MCF 10A (cell line): ENCODE results near the gene NFIX. TPM values are rescaled to one million over a fixed set of nuclear protein-coding genes. Genes with fewer than 3 reads are reported as not detected.
A peak's percentile ranks its signal among the peaks of the same experiment; 100 is the strongest.

Experiments used
- BruUV-seq: library from RNA; stranded (reverse); fragments of 400-500 nt; replicated peaks from 2 replicates; lab custom pipeline; 2021; lab: Mats Ljungman, UMichigan
- CTCF ChIA-PET: fragments of 300-600 bp; sonication (Branson Sonifier 250); formaldehyde crosslinking; extraction: SDS; loops from one replicate; lab custom pipeline; 2021; ENCODE audit warnings: antibody characterized with exemption, inconsistent platforms; lab: Yijun Ruan, JAX
- POLR2A ChIA-PET: fragments of 300-600, 350-650 bp; sonication (Branson Sonifier 250); formaldehyde crosslinking; extraction: SDS; loops from one replicate; lab custom pipeline; 2020; ENCODE audit warnings: antibody characterized with exemption, inconsistent platforms; lab: Yijun Ruan, JAX
- DNase-seq: peaks from one replicate; pipeline ENCODE4 v3.0.0-alpha.2; 2018; ENCODE audit not compliant: unreplicated experiment
- H3K27ac Mint-ChIP-seq: one replicate; pipeline ENCODE4 v1.8.0; 2022; ENCODE audit warnings: mild to moderate bottlenecking, low read depth, mixed read lengths; ENCODE audit not compliant: unreplicated experiment
- H3K27me3 Mint-ChIP-seq: one replicate; pipeline ENCODE4 v1.8.0; 2022; ENCODE audit warnings: mixed read lengths; ENCODE audit not compliant: insufficient read depth, unreplicated experiment
- H3K36me3 Mint-ChIP-seq: one replicate; pipeline ENCODE4 v1.8.0; 2022; ENCODE audit warnings: mild to moderate bottlenecking, moderate library complexity, mixed read lengths; ENCODE audit not compliant: insufficient read depth, unreplicated experiment
- H3K4me1 Mint-ChIP-seq: one replicate; pipeline ENCODE4 v1.8.0; 2022; ENCODE audit warnings: mixed read lengths; ENCODE audit not compliant: insufficient read depth, unreplicated experiment
- H3K4me3 Mint-ChIP-seq: one replicate; pipeline ENCODE4 v1.8.0; 2022; ENCODE audit warnings: mild to moderate bottlenecking, moderate library complexity, mixed read lengths; ENCODE audit not compliant: unreplicated experiment
- H3K9me3 Mint-ChIP-seq: one replicate; pipeline ENCODE4 v1.8.0; 2022; ENCODE audit warnings: mixed read lengths; ENCODE audit not compliant: unreplicated experiment
- intact Hi-C: fragments of 100-400 bp; cut with micrococcal nuclease; formaldehyde crosslinking; loops from 2 replicates; pipeline ENCODE4 v1.14.1; 2022
- total RNA-seq: library from RNA; stranded (reverse); gene quantifications from 2 replicates; pipeline ENCODE4 v1.2.3, GENCODE V29; 2022
- TF ChIP-seq, protein P1 (sequence below): fragments of 200-600 bp; IDR thresholded peaks from one replicate; pipeline ENCODE4 v1.8.0; 2022; ENCODE audit warnings: antibody characterized with exemption, mild to moderate bottlenecking; ENCODE audit not compliant: unreplicated experiment

Gene NFIX
- total RNA-seq, 1 experiment from 2014 or later = 27.2 TPM

GRCh38 chr19:13120031-13120430, 124.8 kb downstream of the NFIX start:
- TF ChIP-seq, protein P1, sequence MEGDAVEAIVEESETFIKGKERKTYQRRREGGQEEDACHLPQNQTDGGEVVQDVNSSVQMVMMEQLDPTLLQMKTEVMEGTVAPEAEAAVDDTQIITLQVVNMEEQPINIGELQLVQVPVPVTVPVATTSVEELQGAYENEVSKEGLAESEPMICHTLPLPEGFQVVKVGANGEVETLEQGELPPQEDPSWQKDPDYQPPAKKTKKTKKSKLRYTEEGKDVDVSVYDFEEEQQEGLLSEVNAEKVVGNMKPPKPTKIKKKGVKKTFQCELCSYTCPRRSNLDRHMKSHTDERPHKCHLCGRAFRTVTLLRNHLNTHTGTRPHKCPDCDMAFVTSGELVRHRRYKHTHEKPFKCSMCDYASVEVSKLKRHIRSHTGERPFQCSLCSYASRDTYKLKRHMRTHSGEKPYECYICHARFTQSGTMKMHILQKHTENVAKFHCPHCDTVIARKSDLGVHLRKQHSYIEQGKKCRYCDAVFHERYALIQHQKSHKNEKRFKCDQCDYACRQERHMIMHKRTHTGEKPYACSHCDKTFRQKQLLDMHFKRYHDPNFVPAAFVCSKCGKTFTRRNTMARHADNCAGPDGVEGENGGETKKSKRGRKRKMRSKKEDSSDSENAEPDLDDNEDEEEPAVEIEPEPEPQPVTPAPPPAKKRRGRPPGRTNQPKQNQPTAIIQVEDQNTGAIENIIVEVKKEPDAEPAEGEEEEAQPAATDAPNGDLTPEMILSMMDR = no peak
- no TSS peak for BruUV-seq
- intact Hi-C loops = no loop called here
- Mint-ChIP-seq H3K4me1 (peaks cover 30% of the 10 kb centered on the region), H3K9me3 (no peaks in the 10 kb centered on the region), H3K36me3 (peaks cover 19% of the 10 kb centered on the region), H3K27me3 (no peaks in the 10 kb centered on the region), H3K4me3 (peak overlapping the region; percentile 74), H3K27ac (peak overlapping the region; percentile 23)
- ChIA-PET CTCF (interaction anchor here (1.2 to 1.7 kb wide), 2 partner anchors 137 to 155 kb away, joined by 3 to 5 read pairs; no protein-coding TSS in a partner anchor), POLR2A (interaction anchor here (0.6 to 5.8 kb wide), 5 partner anchors 13 to 34 kb away, joined by 3 to 61 read pairs (median 6); partner anchors contain the start of genes IER2 and STX10)
- no peak for DNase-seq

GRCh38 chr19:13120817-13121216, 125.5 kb downstream of the NFIX start:
- Mint-ChIP-seq H3K4me1 (peaks cover 25% of the 10 kb centered on the region), H3K36me3 (peaks cover 19% of the 10 kb centered on the region), H3K27me3 (no peaks in the 10 kb centered on the region), H3K9me3 (no peaks in the 10 kb centered on the region), H3K27ac (peak overlapping the region; percentile 23), H3K4me3 (no peak overlapping the region)
- ChIA-PET POLR2A (interaction anchor here (0.5 kb wide), 1 partner anchor 127 kb away, joined by 5 read pairs; no protein-coding TSS in a partner anchor), CTCF (interaction anchor here (0.6 to 1.7 kb wide), 3 partner anchors 46 to 156 kb away, joined by 4 to 5 read pairs (median 5); no protein-coding TSS in a partner anchor)
- intact Hi-C loops = no loop called here
- TF ChIP-seq, protein P1 = no peak
- no TSS peak for BruUV-seq
- no peak for DNase-seq

GRCh38 chr19:13121551-13122274, 126.4 kb downstream of the NFIX start:
- TF ChIP-seq, protein P1 = no peak
- BruUV-seq = no TSS peak
- no peaks in the 10 kb centered on the region for H3K9me3 Mint-ChIP-seq
- no peak for DNase-seq
- ChIA-PET POLR2A (no interaction called here), CTCF (interaction anchor here (0.7 kb wide), 1 partner anchor 74 kb away, joined by 3 read pairs; no protein-coding TSS in a partner anchor)
- no peak overlapping the region for H3K4me3 Mint-ChIP-seq
- intact Hi-C loops = no loop called here
- H3K36me3 Mint-ChIP-seq = peaks cover 27% of the 10 kb centered on the region
- H3K4me1 Mint-ChIP-seq = peaks cover 25% of the 10 kb centered on the region
- no peak overlapping the region for H3K27ac Mint-ChIP-seq
- H3K27me3 Mint-ChIP-seq = no peaks in the 10 kb centered on the region

DNA sequence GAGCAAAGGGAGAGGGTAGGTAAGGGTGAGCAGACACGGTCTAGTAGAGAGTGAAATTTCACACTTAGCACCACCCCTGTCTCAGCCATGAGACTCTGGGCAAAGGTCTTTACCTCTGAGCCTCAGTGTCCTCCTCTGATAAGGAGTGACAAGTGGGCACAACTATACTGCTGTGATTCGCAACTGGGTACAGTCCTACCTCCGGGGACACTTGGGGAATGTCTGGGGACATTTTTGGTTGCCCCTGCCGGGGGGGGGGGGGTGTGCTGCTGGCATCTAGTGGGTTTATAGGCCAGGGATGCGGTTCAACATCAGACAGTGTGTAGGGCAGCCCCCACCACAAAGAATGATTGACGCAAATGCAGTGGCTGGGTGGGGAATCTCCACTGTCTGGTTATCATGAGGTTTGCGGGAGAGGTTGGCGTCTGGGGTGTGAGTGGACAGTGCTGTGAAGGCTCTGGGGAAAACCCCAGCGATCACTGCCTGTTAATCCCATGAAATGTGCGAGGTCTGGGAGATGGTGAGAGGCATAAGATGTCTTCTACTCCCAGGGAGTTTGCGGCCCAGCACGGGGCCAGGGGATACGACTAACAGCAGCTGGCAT, 127.1 kb downstream of the NFIX start:
- Mint-ChIP-seq H3K27me3 (no peaks in the 10 kb centered on the region), H3K9me3 (no peaks in the 10 kb centered on the region), H3K27ac (no peak overlapping the region), H3K4me3 (no peak overlapping the region), H3K4me1 (peaks cover 25% of the 10 kb centered on the region), H3K36me3 (peaks cover 34% of the 10 kb centered on the region)
- TF ChIP-seq, protein P1 = no peak
- ChIA-PET CTCF (interaction anchor here (0.7 to 1.5 kb wide), 2 partner anchors 73 to 157 kb away, joined by 3 read pairs; no protein-coding TSS in a partner anchor), POLR2A (interaction anchor here (0.6 kb wide), 1 partner anchor 610 kb away, joined by 3 read pairs; no protein-coding TSS in a partner anchor)
- intact Hi-C loops = no loop called here
- BruUV-seq = no TSS peak
- DNase-seq = no peak
